Spleen (tissue), 11 donors: Measurements from ENCODE around the gene PRR3. TPM values are rescaled to one million over a fixed set of nuclear protein-coding genes. Genes with fewer than 3 reads are reported as not detected.

ENCODE experiments used
- DNase-seq: peaks from one replicate; pipeline ENCODE4 v3.0.0-alpha.2; 2020
- H3K27ac ChIP-seq, 8 donors: fragments of 200-600 bp; sonication (generic) in 7 of 8; 1 replicate in 4 of 8; 2 replicates in 4 of 8; pipeline versions ENCODE4 v1.5.0 to v1.8.0; 2016 to 2021; ENCODE audit warnings: inconsistent platforms in 4 of 8, mild to moderate bottlenecking in 4 of 8, moderate library complexity in 1 of 8
- H3K27me3 ChIP-seq, 7 donors: fragments of 200-600 bp; sonication (generic) in 6 of 7; replicated peaks in 1 of 7; 1 replicate in 4 of 7; 2 replicates in 3 of 7; pipeline versions ENCODE4 v1.5.0 to v1.8.0; 2016 to 2021; ENCODE audit warnings: inconsistent platforms in 3 of 7, mild to moderate bottlenecking in 1 of 7
- H3K36me3 ChIP-seq, 6 donors: fragments of 200-600 bp; sonication (generic) in 5 of 6; 1 replicate in 4 of 6; 2 replicates in 2 of 6; pipeline versions ENCODE4 v1.5.0 to v1.8.0; 2016 to 2021; ENCODE audit warnings: inconsistent platforms in 2 of 6
- H3K4me1 ChIP-seq, 6 donors: fragments of 200-600 bp; sonication (generic) in 5 of 6; 1 replicate in 3 of 6; 2 replicates in 3 of 6; pipeline versions ENCODE4 v1.5.0 to v1.8.0; 2016 to 2021; ENCODE audit warnings: inconsistent platforms in 3 of 6
- H3K4me3 ChIP-seq, 8 donors: fragments of 200-600 bp; sonication (generic) in 7 of 8; 1 replicate in 4 of 8; 2 replicates in 4 of 8; pipeline versions ENCODE4 v1.5.0 to v1.8.0; 2016 to 2021; ENCODE audit warnings: inconsistent platforms in 4 of 8, mild to moderate bottlenecking in 4 of 8, moderate library complexity in 2 of 8
- H3K9me3 ChIP-seq, 8 donors: fragments of 200-600 bp; sonication (generic) in 7 of 8; 1 replicate in 4 of 8; 2 replicates in 4 of 8; pipeline versions ENCODE4 v1.5.0 to v1.8.0; 2016 to 2021; ENCODE audit warnings: inconsistent platforms in 4 of 8
- CTCF ChIP-seq, 11 experiments: fragments of 200-600 bp in 7 of 11; fragments of 450-650 bp in 4 of 11; sonication (generic) in 4 of 11; IDR thresholded peaks in 8 of 11; conservative IDR thresholded peaks in 3 of 11; 1 replicate in 7 of 11; 2 replicates in 4 of 11; pipeline versions ENCODE4 v1.4.0 to v1.8.0; 2016 to 2021; ENCODE audit warnings: antibody characterized with exemption in 11 of 11, inconsistent platforms in 4 of 11, mild to moderate bottlenecking in 1 of 11
- POLR2A ChIP-seq, 3 donors: fragments of 450-650 bp; IDR thresholded peaks; one replicate each; pipeline ENCODE4 v1.5.1; 2017; ENCODE audit warnings: antibody characterized with exemption in 3 of 3, mild to moderate bottlenecking in 1 of 3
- POLR2AphosphoS5 ChIP-seq, 3 donors: sonication (generic); formaldehyde crosslinking; IDR thresholded peaks; one replicate each; pipeline ENCODE4 v1.5.1; 2017; ENCODE audit warnings: antibody characterized with exemption in 3 of 3
- WGBS, 5 donors: extraction: QIAGEN DNeasy Blood & Tissue Kit in 3 of 5; methylation state at CpG; one replicate each; pipeline versions ENCODE4 v1.1.5 to v1.1.7; 2013 to 2018; 5-methylcytosine and 5-hydroxymethylcytosine counted together
- intact Hi-C: fragments of 100-400 bp; cut with DNase I; formaldehyde crosslinking; loops from one replicate; pipeline ENCODE4 v1.15.0; 2023; ENCODE audit warnings: low total_unique reads
- polyA plus RNA-seq, 3 donors: library from polyadenylated mRNA; stranded (reverse); fragments of 200-250 nt; gene quantifications; one replicate each; pipeline ENCODE4 v1.2.1, GENCODE V29; 2013
- total RNA-seq, 7 donors: library from RNA; depleted of rRNA in 3 of 7; stranded (reverse); fragments of >200 nt in 3 of 7; fragmentation: NEBNext Ultra II Directional in 4 of 7; extraction: Animal tissue kit (Norgen Biotek cat#: 25700) in 4 of 7; gene quantifications; one replicate each; pipeline versions ENCODE4 v1.1.0 to v1.2.1, GENCODE V29; 2016 to 2021
- donor health status: healthy with polysubstance abuse.
- donor health status: DM: no; HTN: no; CAD: no; lungs with moderate emphysema.
- donor health status: DM: no; HTN: no; CAD: no.
- donor health status: Bipolar disorder and iron deficiency.
- donor health status: healthy.
- donor health status: DM: no; HTN: no; CAD: no.
- donor health status: DM: yes; HTN: yes; CAD: no.

PRR3 gene
- total and polyA plus RNA-seq, 10 donors, result 8.1 to 19.6 (median 12.9) TPM

- Histone ChIP-seq H3K4me3 (no peak overlapping the region), H3K27me3 (no peaks in the 10 kb centered on the region), H3K4me1 (peaks cover 28 to 100% (median 66%) of the 10 kb centered on the region in 6 donors), H3K27ac (peak overlapping the region; percentile 78 to 95 (median 90)), H3K36me3 (no peaks in the 10 kb centered on the region), H3K9me3 (no peaks in the 10 kb centered on the region)
- no peak for DNase-seq
- intact Hi-C loops, result no loop called here
- no peak for TF ChIP-seq POLR2AphosphoS5 (IDR thresholded peaks at IDR 0.05)
- no peak for TF ChIP-seq CTCF (IDR thresholded peaks at IDR 0.05 in 8 of 11, conservative IDR thresholded peaks at IDR 0.05 in 3 of 11)
- no peak for TF ChIP-seq POLR2A (IDR thresholded peaks at IDR 0.05)
- WGBS, 5 donors, result 87 to 92% (median 89%) methylated on average over 10 of the region's 10 CpGs
These were observed 46.5 kb upstream of the PRR3 start for GRCh38 chr6:30510419-30511168.

- TF ChIP-seq POLR2A (IDR thresholded peaks at IDR 0.05), result no peak
- no peak for TF ChIP-seq CTCF (IDR thresholded peaks at IDR 0.05 in 8 of 11, conservative IDR thresholded peaks at IDR 0.05 in 3 of 11)
- TF ChIP-seq POLR2AphosphoS5 (IDR thresholded peaks at IDR 0.05), result no peak
- Histone ChIP-seq H3K27ac (peak overlapping the region; percentile 17 to 95 (median 90)), H3K4me1 (peaks cover 28 to 99% (median 68%) of the 10 kb centered on the region in 6 donors), H3K9me3 (no peaks in the 10 kb centered on the region), H3K27me3 (no peaks in the 10 kb centered on the region), H3K4me3 (no peak overlapping the region), H3K36me3 (no peaks in the 10 kb centered on the region)
- 58 to 74% (median 65%) methylated on average over 5 of the region's 5 CpGs for WGBS, 5 donors
- intact Hi-C loops, result no loop called here
- DNase-seq, result no peak
These were observed 45.9 kb upstream of the PRR3 start for GRCh38 chr6:30511169-30511546.

- Histone ChIP-seq H3K27ac (peak overlapping the region in 3 of 8 donors; percentile 93 to 97 (median 94)), H3K4me1 (peaks cover 19 to 94% (median 68%) of the 10 kb centered on the region in 6 donors), H3K27me3 (no peaks in the 10 kb centered on the region), H3K9me3 (peaks cover 0 to 9% (median 8%) of the 10 kb centered on the region in 8 donors), H3K4me3 (no peak overlapping the region), H3K36me3 (no peaks in the 10 kb centered on the region)
- TF ChIP-seq CTCF (IDR thresholded peaks at IDR 0.05 in 8 of 11, conservative IDR thresholded peaks at IDR 0.05 in 3 of 11) (no peak), POLR2AphosphoS5 (IDR thresholded peaks at IDR 0.05) (no peak), POLR2A (IDR thresholded peaks at IDR 0.05) (no peak)
- DNase-seq, result no peak
- 91 to 99% (median 94%) methylated on average over 2 of the region's 2 CpGs for WGBS, 5 donors
- intact Hi-C loops, result no loop called here
These were observed 43.6 kb upstream of the PRR3 start for GRCh38 chr6:30513451-30513850.

- H3K27ac ChIP-seq, result peak overlapping the region; percentile 94 to 99 (median 98)
- WGBS, 5 donors, result 36 to 61% (median 43%) methylated on average over 4 of the region's 4 CpGs
- no peak for DNase-seq
These were observed 42.0 kb upstream of the PRR3 start for GRCh38 chr6:30515106-30515505.

More at GRCh38 chr6:30515106-30515505, 42.0 kb upstream of the PRR3 start:
- Histone ChIP-seq H3K27me3 (no peaks in the 10 kb centered on the region), H3K36me3 (no peaks in the 10 kb centered on the region), H3K9me3 (peaks cover 0 to 11% (median 9%) of the 10 kb centered on the region in 8 donors), H3K4me1 (peaks cover 10 to 77% (median 53%) of the 10 kb centered on the region in 6 donors), H3K4me3 (peak overlapping the region in 3 of 8 donors; percentile 18 to 69 (median 39))
- intact Hi-C loops, result no loop called here
- TF ChIP-seq POLR2A (IDR thresholded peaks at IDR 0.05), result no peak
- no peak for TF ChIP-seq POLR2AphosphoS5 (IDR thresholded peaks at IDR 0.05)
- no peak for TF ChIP-seq CTCF (IDR thresholded peaks at IDR 0.05 in 8 of 11, conservative IDR thresholded peaks at IDR 0.05 in 3 of 11)
